ENCODE data around the gene MYOM3.
"Not testable (repeated sequence)": the region's sequence is repeated elsewhere in the genome, so short reads cannot be mapped to it uniquely, and the experiment has no call there.

The MYOM3 gene

DNA sequence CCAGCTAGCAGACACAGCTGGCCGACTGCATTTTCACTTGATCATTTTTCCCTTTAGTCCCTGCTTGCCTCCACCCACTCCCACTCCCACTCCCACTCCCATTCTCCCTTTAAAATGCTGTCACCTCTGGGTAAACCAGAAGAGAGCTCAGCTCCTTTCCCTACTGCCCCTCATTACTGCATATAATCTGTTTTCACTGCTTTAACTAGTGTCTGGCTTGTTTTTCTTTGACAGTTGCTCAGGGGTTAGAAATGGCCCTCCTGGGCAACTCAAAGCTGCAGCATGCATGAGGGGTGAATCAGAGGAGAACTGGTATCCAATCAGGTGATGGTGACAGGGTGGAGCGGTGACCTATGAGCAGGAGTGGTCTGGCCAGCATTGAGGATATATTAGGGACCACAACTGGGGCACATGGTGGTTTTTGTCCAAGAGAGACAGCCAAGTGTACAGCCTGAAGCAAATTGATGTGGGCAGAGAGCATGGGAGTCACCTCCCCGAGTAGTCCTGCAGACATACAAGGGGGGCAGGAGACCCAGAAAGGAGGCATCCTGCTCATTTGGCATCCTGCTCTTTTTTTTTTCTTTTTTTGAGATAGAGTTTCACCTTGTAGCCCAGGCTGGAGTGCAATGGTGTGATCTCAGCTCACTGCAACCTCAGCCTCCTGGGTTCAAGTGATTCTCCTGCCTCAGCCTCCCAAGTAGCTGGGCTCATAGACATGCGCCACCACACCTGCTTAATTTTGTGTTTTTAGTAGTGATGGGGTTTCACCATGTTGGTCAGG, 89.2 kb downstream of the MYOM3 start:
- DNase-seq = no peak

DNA sequence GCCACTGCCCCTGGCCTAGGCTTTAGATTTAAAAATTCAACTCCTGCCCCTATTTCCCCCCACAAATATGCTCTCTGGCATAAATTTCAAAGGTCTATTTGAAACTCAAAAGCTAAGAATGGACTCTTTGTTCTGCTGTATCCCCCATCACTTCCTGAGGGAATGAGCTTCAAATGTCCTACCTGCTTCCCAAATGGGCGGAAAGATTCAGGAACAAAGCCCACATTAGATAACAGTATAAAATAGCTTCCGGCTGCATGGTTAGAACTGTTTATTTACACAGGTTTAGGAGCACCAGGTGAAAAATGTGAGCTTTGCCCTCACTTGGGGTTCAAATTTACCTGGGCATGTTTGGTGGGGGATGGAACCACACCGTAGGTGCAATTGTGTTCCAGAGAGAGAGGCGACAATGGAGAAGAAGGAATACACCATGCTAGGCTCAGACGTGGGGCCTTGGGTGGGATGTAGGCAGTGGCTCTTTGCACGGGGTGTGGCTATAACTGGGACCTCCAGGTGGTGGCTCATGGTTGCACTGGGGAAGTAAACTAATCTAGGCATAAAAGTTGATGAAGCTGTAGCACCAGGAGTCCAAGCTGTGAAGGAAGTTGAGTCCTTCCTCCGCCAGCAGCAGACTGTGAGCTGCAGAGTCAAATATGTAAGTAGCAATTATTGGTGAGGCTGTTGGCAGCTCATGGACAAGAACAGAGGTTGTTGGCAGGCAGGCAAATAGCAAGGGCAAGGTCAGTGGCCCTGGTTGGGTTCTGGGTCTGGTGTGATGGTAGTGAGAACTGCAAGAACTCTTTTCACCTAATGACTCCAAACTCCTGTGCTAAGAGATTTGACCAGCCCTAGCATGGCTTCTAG, 90.3 kb downstream of the MYOM3 start:
- DNase-seq = no peak

GRCh38 chr1:24020470-24020869, 91.5 kb downstream of the MYOM3 start:
- no peak for DNase-seq

- no peak for DNase-seq
These were observed 91.9 kb downstream of the MYOM3 start for GRCh38 chr1:24020025-24020424.

DNA sequence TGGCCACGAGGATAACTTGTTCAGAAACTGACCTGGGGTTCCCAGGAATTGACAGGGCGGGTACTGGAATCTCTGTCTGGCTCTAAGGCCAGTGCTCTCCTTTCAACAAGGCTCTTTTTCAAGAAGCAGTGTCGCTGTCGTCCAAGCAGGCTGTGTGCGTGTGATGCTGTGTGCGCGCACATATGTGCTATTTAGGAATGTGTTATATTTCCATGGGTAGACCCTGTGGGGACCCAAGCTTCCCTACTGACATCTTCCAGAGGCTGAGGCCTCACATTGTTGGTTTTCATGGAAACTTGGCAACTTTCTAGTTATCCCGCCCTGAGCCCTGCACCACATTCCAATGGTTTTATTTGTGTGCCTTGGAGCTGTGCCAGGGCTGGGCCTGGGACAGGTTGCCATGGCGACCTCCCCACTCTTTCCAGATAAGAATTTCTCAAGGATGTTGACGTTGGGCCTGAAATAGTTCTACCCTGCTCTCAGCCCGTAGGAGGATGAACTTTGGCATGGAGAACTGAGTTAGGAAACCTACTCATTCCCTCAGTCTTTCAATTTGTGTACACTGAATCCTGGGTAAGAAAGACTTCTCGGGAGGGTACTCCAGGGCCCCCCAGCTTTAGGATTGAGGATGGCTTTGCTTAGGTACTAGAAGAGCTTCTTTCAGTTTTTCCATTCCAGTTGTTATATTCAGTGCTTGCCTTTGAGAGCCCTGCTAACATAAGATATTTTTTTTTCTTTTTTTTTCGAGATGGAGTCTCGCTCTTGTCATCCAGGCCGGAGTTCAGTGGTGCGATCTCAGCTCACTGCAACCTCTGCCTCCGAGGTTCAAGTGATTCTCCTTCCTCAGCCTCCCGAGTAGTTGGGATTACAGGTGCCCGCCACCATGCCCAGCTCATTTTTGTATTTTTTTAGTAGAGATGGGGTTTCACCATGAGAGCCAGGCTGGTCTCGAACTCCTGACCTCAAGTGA, 93.0 kb downstream of the MYOM3 start:
- DNase-seq = no peak

DNA sequence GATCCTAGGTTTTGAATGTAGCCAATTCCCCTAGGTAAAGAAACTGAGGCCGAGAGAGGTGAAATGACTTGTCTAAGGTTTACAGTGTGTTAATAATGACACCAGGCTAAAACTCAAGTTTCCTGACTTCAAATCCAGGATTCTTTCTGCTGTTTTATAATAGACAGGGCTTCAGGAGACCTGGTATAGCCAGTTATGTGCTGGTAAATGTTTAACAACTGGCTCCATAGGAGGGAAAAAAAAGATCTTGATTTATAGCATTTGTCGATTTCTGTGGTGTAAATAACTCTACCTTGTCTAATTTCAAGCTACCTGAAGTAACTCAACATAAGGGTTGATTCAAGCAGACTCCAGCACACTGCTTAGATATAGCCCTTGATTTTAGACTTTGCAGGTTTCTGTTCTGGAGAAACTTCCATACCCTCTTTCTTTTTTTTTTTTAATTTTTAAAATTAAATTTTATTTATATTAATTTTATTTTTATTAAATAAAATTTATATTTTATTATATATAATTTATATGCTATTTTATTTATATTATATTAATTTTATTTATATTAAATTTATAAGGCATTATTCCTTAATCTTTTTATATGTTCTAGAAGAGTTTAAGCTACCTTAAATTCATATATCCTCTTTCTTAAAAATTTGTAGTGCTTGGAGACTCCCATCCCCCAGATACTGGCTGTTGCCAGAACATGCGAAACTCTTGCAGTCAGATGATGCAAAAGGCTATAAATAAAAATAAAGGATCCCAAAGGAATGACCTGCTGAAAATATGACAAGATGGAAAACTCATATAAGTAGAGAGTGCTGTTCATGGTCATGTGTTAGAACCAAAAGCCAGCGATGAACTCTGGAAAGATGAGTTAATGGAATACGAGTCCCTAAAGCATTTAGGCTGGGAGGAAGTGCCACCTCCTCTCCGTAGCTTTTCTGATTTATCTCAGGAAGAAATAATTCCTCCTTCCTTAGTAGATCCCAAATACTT, 96.4 kb downstream of the MYOM3 start:
- no peak for DNase-seq

DNA sequence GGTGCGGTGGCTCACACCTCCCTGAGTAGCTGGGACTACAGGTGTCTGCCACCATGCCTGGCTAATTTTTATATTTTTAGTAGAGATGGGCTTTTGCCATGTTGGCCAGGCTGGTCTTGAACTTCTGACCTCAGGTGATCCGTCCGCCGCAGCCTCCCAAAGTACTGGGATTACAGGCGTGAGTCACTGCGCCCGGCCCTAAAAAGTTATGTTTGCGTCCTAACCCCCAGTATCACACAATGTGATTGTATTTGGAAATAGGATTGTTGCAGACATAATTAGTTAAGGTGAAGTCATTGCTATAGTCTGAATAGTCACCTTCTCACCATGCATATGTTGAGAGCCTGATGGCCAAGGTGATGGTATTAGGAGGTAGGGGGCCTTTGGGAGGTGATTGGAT, 99.1 kb downstream of the MYOM3 start:
- DNase-seq = not testable (repeated sequence)

GRCh38 chr1:24010650-24011049, 101.3 kb downstream of the MYOM3 start:
- DNase-seq = no peak

GRCh38 chr1:24009406-24009805, 102.5 kb downstream of the MYOM3 start:
- no peak for DNase-seq

DNA sequence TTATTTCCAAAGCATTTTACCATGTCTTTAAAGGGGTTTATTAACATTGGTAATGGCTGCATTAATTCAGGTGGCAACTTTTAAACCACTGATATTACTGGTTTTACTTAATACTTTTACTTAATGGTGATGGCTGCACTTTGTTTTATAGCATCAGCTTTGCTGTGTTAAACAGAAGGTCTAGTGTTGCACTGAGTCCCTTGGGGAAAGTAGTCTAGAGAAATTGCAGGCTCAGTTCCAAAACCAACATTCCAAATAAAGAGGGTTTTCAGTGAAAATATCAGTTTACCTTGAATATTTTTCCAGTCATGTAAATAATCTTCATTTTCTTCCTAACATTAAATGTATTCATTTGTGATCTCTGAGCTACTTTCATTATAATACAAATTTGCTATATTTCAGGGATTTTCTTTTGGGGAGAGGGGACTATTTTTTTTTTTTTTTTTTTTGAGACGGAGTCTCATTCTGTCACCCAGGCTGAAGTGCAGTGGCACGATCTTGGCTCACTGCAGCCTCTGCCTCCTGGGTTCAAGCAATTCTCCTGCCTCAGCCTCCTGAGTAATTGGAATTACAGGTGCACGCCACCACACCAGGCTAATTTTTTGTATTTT, 103.3 kb downstream of the MYOM3 start:
- DNase-seq = not testable (repeated sequence)

DNA sequence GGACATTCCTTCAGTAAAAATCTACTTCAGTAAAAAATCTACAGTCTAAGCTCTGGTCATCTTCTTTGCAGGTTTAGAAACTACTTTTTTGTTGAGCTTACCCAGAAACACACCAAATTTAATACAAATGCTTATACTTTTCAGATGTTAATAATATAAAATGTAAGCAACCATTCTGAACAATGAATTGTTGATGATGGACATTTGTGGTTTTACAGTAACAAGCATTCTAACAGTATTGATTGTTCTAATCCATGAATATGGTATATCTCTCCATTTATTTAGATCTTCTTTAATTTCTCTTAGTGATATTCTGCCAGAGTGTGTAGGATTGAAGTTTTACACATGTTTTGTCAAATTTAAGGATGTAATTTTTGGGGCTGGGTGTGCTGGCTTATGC, 104.9 kb downstream of the MYOM3 start:
- DNase-seq = no peak

Data from activated CD8-positive, alpha-beta memory T cell treated with anti-CD3 and anti-CD28 coated beads, Interleukin-2, amount 50 U/mL, for 48 hours (primary cell).